Testis (tissue), 3 donors: Measurements from ENCODE around the gene ADGRG3. TPM values are rescaled to one million over a fixed set of nuclear protein-coding genes. Genes with fewer than 3 reads are reported as not detected.

ENCODE experiments used
- DNase-seq: peaks from one replicate; pipeline ENCODE4 v3.0.0-alpha.2; 2019
- H3K27ac ChIP-seq, 2 donors: fragments of 200-600 bp; sonication (generic); one replicate each; pipeline ENCODE4 v1.5.1; 2019
- H3K27me3 ChIP-seq: fragments of 200-600 bp; sonication (generic); one replicate; pipeline ENCODE4 v1.5.1; 2019
- H3K36me3 ChIP-seq: fragments of 200-600 bp; sonication (generic); one replicate; pipeline ENCODE4 v1.5.1; 2017; ENCODE audit warnings: low read depth; ENCODE audit errors: missing control alignments
- H3K4me1 ChIP-seq: fragments of 200-600 bp; sonication (generic); one replicate; pipeline ENCODE4 v1.5.1; 2019
- H3K4me3 ChIP-seq, 2 donors: fragments of 200-600 bp; sonication (generic); one replicate each; pipeline ENCODE4 v1.5.1; 2017 to 2019
- H3K9me3 ChIP-seq: fragments of 200-600 bp; sonication (generic); one replicate; pipeline ENCODE4 v1.5.1; 2017
- POLR2A ChIP-seq: fragments of 450-650 bp; IDR thresholded peaks from one replicate; pipeline ENCODE4 v1.6.1; 2017; ENCODE audit warnings: antibody characterized with exemption, mild to moderate bottlenecking, moderate library complexity
- WGBS, 2 donors: methylation state at CpG; one replicate each; pipeline ENCODE4 v1.1.5; 2018; 5-methylcytosine and 5-hydroxymethylcytosine counted together
- intact Hi-C: fragments of 100-400 bp; cut with DNase I; formaldehyde crosslinking; loops from one replicate; pipeline ENCODE4 v1.15.1; 2023; ENCODE audit warnings: low total_unique reads
- polyA plus RNA-seq: library from polyadenylated mRNA; stranded (reverse); fragments of 350-450 nt; fragmentation: Illumina TruSeq; extraction: RNeasy Lipid Tissue Mini Kit (QIAGEN cat#74804); gene quantifications from one replicate; pipeline ENCODE4 v1.2.3, GENCODE V29; 2014; ENCODE audit warnings: low read depth, low replicate concordance; ENCODE audit not compliant: insufficient read depth
- total RNA-seq, 2 donors: library from RNA; depleted of rRNA; stranded (reverse); fragments of >200 nt; gene quantifications; one replicate each; pipeline ENCODE4 v1.2.3, GENCODE V29; 2016
- TF ChIP-seq, protein P1 (sequence below), 3 experiments: fragments of 450-650 bp in 2 of 3; fragments of 200-600 bp in 1 of 3; sonication (generic) in 1 of 3; IDR thresholded peaks; one replicate each; pipeline ENCODE4 v1.5.1; 2016 to 2019; ENCODE audit warnings: antibody characterized with exemption in 3 of 3, mild to moderate bottlenecking in 2 of 3, moderate library complexity in 1 of 3

Gene ADGRG3
- total and polyA plus RNA-seq, 3 donors from 2014 or later, result 0.37 to 0.82 (median 0.63) TPM

DNA sequence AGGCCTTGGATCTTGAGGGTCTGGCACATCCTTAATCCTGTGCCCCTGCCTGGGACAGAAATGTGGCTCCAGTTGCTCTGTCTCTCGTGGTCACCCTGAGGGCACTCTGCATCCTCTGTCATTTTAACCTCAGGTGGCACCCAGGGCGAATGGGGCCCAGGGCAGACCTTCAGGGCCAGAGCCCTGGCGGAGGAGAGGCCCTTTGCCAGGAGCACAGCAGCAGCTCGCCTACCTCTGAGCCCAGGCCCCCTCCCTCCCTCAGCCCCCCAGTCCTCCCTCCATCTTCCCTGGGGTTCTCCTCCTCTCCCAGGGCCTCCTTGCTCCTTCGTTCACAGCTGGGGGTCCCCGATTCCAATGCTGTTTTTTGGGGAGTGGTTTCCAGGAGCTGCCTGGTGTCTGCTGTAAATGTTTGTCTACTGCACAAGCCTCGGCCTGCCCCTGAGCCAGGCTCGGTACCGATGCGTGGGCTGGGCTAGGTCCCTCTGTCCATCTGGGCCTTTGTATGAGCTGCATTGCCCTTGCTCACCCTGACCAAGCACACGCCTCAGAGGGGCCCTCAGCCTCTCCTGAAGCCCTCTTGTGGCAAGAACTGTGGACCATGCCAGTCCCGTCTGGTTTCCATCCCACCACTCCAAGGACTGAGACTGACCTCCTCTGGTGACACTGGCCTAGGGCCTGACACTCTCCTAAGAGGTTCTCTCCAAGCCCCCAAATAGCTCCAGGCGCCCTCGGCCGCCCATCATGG lies 4.0 kb upstream of the ADGRG3 start:
- no peak for TF ChIP-seq POLR2A
- TF ChIP-seq, protein P1, sequence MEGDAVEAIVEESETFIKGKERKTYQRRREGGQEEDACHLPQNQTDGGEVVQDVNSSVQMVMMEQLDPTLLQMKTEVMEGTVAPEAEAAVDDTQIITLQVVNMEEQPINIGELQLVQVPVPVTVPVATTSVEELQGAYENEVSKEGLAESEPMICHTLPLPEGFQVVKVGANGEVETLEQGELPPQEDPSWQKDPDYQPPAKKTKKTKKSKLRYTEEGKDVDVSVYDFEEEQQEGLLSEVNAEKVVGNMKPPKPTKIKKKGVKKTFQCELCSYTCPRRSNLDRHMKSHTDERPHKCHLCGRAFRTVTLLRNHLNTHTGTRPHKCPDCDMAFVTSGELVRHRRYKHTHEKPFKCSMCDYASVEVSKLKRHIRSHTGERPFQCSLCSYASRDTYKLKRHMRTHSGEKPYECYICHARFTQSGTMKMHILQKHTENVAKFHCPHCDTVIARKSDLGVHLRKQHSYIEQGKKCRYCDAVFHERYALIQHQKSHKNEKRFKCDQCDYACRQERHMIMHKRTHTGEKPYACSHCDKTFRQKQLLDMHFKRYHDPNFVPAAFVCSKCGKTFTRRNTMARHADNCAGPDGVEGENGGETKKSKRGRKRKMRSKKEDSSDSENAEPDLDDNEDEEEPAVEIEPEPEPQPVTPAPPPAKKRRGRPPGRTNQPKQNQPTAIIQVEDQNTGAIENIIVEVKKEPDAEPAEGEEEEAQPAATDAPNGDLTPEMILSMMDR (IDR thresholded peaks at IDR 0.05), result no peak
- no peak for DNase-seq
- H3K36me3 ChIP-seq, result no peaks in the 10 kb centered on the region
- no peaks in the 10 kb centered on the region for H3K4me1 ChIP-seq
- 87 to 96% methylated on average over 14 to 15 of the region's 15 CpGs for WGBS, 2 donors
- intact Hi-C loops, result no loop called here
- H3K9me3 ChIP-seq, result no peaks in the 10 kb centered on the region
- no peaks in the 10 kb centered on the region for H3K27me3 ChIP-seq
- H3K4me3 ChIP-seq, result no peak overlapping the region
- no peak overlapping the region for H3K27ac ChIP-seq

DNA sequence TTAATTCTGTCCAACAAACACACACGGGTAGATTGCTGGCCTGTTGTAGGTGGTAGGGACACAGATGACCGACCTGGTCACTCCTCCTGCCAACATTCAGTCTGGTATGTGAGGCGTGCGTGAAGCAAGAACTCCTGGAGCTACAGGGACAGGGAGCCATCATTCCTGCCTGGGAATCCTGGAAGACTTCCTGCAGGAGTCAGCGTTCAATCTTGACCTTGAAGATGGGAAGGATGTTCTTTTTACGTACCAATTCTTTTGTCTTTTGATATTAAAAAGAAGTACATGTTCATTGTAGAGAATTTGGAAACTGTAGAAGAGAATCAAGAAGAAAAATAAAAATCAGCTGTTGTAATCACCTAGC lies 3.5 kb upstream of the ADGRG3 start:
- TF ChIP-seq, protein P1 (IDR thresholded peaks at IDR 0.05), result no peak
- TF ChIP-seq POLR2A, result no peak
- 72 to 74% methylated on average over 6 of the region's 6 CpGs for WGBS, 2 donors
- intact Hi-C loops, result no loop called here
- DNase-seq, result no peak
- H3K27ac ChIP-seq, result no peak overlapping the region
- no peak overlapping the region for H3K4me3 ChIP-seq
- H3K36me3 ChIP-seq, result no peaks in the 10 kb centered on the region
- H3K4me1 ChIP-seq, result no peaks in the 10 kb centered on the region
- H3K9me3 ChIP-seq, result no peaks in the 10 kb centered on the region
- H3K27me3 ChIP-seq, result no peaks in the 10 kb centered on the region

DNA sequence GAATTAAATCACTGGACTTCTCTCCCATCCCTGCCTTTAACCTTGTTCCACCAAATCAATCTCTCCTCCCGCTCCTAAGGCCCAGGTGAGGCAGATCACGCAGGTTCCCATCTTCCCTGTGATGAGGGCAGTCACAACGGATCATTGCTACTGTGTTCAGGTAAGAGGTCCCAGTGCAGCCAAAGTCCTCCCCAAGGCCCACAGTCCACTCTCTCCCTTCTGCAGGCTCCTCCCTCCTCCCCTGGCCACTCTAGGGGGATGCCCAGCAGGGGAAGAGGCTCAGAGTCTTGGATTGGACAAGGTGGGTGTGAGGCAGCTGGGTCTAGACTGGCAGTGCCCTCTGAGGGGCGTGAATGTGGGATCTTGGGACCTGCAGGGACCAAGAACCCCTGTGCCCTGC lies 2.6 kb upstream of the ADGRG3 start:
- intact Hi-C loops, result no loop called here
- H3K4me1 ChIP-seq, result no peaks in the 10 kb centered on the region
- no peak overlapping the region for H3K27ac ChIP-seq
- no peak for DNase-seq
- 91 to 100% methylated on average over 1 to 4 of the region's 4 CpGs for WGBS, 2 donors
- H3K9me3 ChIP-seq, result no peaks in the 10 kb centered on the region
- H3K27me3 ChIP-seq, result no peaks in the 10 kb centered on the region
- no peaks in the 10 kb centered on the region for H3K36me3 ChIP-seq
- TF ChIP-seq POLR2A, result no peak
- TF ChIP-seq, protein P1 (IDR thresholded peaks at IDR 0.05), result no peak
- H3K4me3 ChIP-seq, result no peak overlapping the region

DNA sequence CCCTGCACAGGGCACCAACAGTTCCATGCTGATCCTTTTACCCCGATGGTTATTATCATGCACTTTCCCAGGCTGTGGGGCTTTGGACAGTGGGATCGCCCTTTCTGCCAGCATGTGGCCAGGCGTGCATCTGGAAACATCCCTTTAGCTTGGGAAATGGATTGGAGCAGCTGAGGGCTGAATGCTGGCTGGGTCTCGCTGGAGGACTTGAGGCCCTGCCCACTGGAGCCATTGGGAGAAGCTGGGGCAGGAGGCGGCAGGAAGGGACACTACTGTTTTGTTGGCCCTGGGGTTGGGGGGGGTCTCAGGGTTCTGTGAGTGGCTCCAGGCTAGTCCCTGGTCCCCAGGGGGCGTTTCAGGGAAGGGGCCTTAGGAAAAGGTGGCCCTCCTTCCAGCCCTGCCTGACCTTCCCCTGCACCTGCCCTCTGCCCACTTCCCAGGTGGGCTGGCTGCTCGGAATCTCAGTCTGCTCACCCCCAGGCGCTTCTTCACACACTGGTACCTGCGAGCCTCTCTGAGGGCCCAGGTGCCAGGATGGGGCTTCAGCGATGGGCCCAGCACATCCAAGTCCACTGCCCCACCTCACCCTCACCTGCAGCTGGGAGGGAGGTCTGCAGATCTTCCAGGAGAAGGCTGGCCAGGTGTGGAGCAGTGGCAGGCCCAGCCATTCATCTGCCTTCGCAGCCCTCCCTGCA lies 1.6 kb upstream of the ADGRG3 start:
- no peak for DNase-seq
- no peaks in the 10 kb centered on the region for H3K27me3 ChIP-seq
- H3K9me3 ChIP-seq, result no peaks in the 10 kb centered on the region
- H3K4me3 ChIP-seq, result no peak overlapping the region
- intact Hi-C loops, result no loop called here
- TF ChIP-seq, protein P1 (IDR thresholded peaks at IDR 0.05), result no peak
- TF ChIP-seq POLR2A, result no peak
- 89% methylated on average over 6 to 11 of the region's 11 CpGs for WGBS, 2 donors
- no peaks in the 10 kb centered on the region for H3K36me3 ChIP-seq
- H3K27ac ChIP-seq, result no peak overlapping the region
- H3K4me1 ChIP-seq, result no peaks in the 10 kb centered on the region
